Stimulated activated CD4-positive, alpha-beta T cell treated with anti-CD3 and anti-CD28 coated beads, Interleukin-12 subunit alpha, Interleukin-12 subunit beta, amount 100 ng/mL, for 24 hours (primary cell): ENCODE data around the gene ACTN1.

Experiments
- DNase-seq, 2 experiments: peaks; one replicate each; pipeline ENCODE4 v3.0.0-alpha.2; 2020; ENCODE audit warnings: low read depth in 2 of 2

Gene ACTN1

GRCh38 chr14:68828698-68829097 lies 150.4 kb downstream of the ACTN1 start:
- DNase-seq, result no peak

- no peak for DNase-seq
Measured at GRCh38 chr14:68825729-68826128, 153.4 kb downstream of the ACTN1 start.

GRCh38 chr14:68824517-68825347 lies 154.4 kb downstream of the ACTN1 start:
- DNase-seq, result no peak

GRCh38 chr14:68824207-68824516 lies 154.9 kb downstream of the ACTN1 start:
- no peak for DNase-seq
